ENCODE results near the gene KLHL17.
"Not testable (repeated sequence)": the region's sequence is repeated elsewhere in the genome, so short reads cannot be mapped to it uniquely, and the experiment has no call there.

Gene KLHL17

GRCh38 chr1:982765-983436, 22.5 kb downstream of the KLHL17 start:
- no peak for DNase-seq

GRCh38 chr1:983798-984475, 23.6 kb downstream of the KLHL17 start:
- no peak for DNase-seq

- DNase-seq = no peak
Measured at GRCh38 chr1:984476-984814, 24.1 kb downstream of the KLHL17 start.

GRCh38 chr1:985126-985525, 24.7 kb downstream of the KLHL17 start:
- no peak for DNase-seq

GRCh38 chr1:988061-988460, 27.7 kb downstream of the KLHL17 start:
- not testable (repeated sequence) for DNase-seq

- not testable (repeated sequence) for DNase-seq
Measured at GRCh38 chr1:991275-991674, 30.9 kb downstream of the KLHL17 start.

GRCh38 chr1:991895-992294, 31.5 kb downstream of the KLHL17 start:
- no peak for DNase-seq

- DNase-seq = no peak
Measured at GRCh38 chr1:992362-992761, 32.0 kb downstream of the KLHL17 start.

- no peak for DNase-seq
Measured at GRCh38 chr1:993379-993995, 33.1 kb downstream of the KLHL17 start.

- not testable (repeated sequence) for DNase-seq
Measured at GRCh38 chr1:994546-994945, 34.2 kb downstream of the KLHL17 start.

- no peak for DNase-seq
Measured at GRCh38 chr1:995665-996633, 35.6 kb downstream of the KLHL17 start.

- no peak for DNase-seq
Measured at GRCh38 chr1:996851-997712, 36.7 kb downstream of the KLHL17 start.

- no peak for DNase-seq
Measured at GRCh38 chr1:997713-997992, 37.3 kb downstream of the KLHL17 start.

GRCh38 chr1:997993-998744, 37.8 kb downstream of the KLHL17 start:
- no peak for DNase-seq

GRCh38 chr1:998745-998994, 38.3 kb downstream of the KLHL17 start:
- DNase-seq = no peak

GRCh38 chr1:998995-999724, 38.8 kb downstream of the KLHL17 start:
- DNase-seq = no peak

GRCh38 chr1:999725-1000356, 39.5 kb downstream of the KLHL17 start, which contains the start of gene HES4:
Gene HES4, minus strand, starts transcription at chr1:1000097. Its CDS starts 124 bp downstream, at chr1:999973.
- DNase-seq = peak; percentile 62

GRCh38 chr1:1000357-1001056, 40.1 kb downstream of the KLHL17 start:
- DNase-seq = peak; percentile 49

- no peak for DNase-seq
Measured at GRCh38 chr1:1001057-1001783, 40.8 kb downstream of the KLHL17 start.

Measured in DMS 273 treated with DMSO at 0.1 percent for 48 hours (cell line).